ENCODE results near the gene CCR3.

The CCR3 gene

DNA sequence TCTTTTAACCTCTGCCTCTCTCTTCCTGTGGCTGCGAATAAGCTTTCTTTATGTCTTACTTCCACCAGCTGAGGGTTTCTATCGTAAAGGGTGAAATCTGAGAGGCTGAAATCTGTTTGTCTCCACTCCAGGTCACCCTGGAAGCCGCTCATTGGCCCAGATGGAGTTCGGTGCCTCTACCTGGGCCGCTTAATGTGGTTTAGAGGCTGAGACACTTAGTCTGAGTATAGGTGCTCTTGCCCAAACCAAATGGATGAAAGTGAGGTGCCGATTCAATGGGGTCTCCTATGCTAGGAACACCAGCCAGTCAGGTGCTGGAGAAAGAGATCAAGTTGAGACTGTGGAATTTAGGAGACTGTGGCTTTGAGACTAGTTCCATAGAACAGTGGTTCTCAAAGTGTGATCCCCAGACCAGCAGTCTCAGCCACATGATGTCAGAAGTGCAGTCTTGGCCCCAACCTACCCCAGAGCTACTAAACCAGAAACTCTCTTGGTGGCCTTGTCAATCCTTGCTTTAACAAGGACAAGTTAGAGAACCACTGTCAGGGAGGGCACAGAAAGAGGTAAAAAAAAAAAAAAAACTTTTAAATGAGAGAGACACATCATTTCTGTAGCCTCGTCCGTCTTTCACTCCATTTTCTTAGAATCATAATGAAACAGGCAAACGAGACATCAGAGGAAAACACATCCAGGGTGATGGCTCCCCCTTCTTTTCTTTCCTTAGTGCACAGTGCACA lies 56.8 kb downstream of the CCR3 start:
- no peak for DNase-seq (ENCODE audit: low spot score)

DNA sequence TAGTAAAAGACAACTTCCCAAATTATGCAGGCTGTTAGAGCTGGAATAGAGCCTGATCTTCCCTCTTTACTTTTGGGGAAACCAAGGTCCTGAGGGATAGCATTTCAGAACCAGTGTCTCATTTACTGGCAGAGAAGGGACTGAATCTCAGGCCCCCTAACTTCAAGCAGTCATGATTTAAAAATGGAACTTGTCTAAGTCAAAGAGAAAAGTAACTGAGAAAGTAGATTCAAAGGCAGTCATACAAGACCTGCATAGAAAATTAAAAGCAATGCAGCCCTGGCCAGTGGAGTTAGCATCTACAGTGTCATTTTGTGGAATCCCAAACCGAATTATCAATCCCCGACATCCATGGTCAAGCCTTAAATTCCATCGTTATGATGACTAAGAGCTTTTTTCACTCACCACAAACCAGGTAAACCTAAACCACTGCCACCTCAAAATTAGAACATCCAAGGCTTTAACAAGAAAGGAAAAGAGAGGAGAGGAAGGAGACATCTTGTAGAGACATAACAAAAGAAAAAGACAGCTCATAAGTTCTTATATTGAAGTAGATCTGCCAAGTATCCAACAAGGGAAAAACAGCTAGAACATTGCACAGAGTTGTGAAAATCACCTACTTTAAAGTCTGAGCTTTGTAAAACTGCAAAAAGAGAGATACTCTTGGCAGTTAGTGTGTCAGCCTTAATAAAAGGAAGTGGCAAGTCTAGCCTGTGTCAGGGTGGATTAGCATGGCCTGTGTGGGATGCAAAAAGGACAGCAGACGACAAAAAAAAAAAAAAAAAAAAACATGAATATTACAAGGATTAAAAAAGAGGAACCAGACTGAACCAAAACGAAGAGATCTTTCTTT lies 57.6 kb downstream of the CCR3 start:
- DNase-seq (ENCODE audit: low spot score): no peak

DNA sequence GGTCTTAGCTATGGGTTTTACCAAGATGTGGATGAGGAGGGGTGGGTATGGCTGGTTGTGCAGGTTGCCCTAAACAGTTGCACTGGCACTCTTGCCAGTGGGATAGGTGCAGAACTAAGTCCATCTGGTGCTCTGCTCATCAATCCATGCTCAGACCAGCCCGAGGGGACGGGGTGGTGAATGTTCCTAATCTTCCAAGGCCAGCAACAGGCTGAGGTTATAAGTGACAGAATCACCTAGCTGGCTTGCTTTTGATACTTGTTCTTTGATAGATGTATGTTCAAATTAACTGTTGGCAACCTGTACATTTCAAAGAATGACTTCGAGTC lies 58.2 kb downstream of the CCR3 start:
- DNase-seq (ENCODE audit: low spot score): no peak

DNA sequence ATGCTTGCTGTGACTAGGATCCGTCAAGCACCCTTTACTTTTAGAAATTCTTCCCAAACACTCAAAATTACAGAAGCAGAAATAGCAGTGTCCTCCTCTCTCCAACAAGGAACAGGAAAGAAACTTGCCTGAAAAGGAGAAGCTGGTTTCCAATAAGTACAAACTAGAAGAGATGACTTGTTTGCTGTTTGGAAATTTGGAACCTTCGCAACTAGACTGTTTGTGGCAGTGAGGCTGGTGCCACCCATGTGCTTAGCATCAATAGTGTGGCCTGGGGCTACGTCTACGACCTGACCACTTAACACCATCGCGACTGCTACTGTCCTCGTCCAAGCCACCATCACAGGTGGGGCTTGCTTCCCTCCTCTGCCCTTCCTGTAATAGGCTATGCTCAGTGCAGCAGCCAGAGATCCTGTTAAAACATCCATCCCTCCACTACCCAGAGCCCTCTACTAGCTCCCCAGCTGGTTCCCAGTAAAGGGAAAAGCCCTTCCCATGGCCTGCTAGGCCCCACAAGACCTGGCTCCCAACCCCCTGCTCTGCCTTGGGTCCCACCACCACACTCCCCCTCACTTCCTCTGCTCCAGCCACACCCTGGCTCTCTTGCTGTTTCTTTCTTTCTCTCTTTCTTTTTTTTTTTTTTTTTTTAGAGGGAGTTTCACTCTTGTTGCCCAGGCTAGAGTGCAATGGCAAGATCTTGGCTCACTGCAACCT lies 59.0 kb downstream of the CCR3 start:
- no peak for DNase-seq (ENCODE audit: low spot score)

DNA sequence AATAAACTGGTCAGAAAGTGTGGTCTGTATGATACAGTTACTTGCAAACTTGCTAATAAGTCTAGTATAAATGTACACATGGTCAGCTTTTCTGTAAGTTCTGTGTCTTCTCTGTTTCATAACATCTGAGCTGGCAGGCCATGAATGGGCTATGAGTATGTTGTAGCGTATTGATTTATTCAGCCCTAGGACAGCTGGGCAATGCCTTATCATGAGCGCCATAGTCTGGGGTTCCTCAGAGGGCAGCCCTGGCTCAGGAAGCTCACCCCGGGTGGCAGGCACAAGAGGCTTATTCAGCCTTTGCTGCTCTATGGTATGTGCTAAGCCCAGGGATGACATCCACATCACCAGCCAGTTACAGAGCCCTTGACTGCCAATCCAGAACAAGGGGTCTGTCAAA lies 61.0 kb downstream of the CCR3 start:
- DNase-seq (ENCODE audit: low spot score): no peak

DNA sequence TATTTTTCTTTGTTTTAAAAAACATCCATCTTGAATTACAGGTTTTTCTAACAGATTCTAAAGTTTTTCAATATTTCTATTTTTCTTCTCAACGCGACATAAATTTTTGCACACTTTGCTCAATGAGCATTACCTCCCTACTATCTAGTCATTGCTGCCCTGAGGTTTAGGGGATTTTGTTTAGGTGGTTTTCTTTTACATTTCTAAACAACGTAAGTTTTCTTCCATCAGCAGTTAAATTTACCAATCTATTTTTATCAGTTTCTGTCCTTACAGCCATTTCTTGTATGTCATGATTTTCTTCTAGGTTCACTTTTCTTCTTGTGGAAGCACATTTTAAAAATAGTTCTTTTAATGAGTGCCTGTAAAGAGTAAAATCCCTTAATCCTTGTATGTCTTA lies 62.5 kb downstream of the CCR3 start:
- no peak for DNase-seq (ENCODE audit: low spot score)

DNA sequence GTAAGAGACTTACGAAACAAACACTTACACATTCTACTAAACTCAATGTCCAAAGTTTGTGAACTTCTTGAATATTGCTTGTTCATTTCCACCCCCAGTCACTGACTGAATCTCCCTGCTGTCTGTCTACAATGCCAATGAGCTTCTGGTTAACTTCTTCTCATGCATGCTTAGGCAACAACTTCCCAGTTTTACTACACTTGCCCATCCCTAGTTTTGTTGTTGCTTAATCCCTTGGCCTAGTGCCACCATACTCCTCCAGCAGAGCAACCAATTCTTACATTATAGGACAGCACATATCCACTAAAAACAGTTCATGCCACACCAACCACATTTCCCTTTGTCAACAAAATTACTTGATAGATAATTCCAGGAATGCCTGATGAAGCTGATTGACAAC lies 70.7 kb downstream of the CCR3 start:
- peak; percentile 42 for DNase-seq (ENCODE audit: low spot score)

DNA sequence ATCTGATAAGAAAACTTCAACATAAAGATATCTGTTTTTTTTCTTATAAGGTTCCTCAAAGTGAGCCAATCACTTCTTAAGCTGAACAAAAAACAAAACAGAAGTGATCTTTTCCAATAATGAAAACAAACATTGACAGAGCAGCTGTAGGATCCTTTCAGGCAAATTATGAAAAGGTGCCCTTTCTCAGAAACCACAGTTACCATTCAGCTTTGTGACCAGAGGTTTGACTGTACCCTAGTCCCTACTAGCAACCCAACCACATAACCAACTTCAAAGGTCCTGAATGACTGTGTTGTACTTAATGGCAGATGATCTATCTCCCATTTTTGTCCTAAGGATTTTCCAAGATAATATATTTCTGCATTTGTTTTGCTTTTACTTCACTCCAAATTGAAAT lies 72.3 kb downstream of the CCR3 start:
- DNase-seq (ENCODE audit: low spot score): no peak

DNA sequence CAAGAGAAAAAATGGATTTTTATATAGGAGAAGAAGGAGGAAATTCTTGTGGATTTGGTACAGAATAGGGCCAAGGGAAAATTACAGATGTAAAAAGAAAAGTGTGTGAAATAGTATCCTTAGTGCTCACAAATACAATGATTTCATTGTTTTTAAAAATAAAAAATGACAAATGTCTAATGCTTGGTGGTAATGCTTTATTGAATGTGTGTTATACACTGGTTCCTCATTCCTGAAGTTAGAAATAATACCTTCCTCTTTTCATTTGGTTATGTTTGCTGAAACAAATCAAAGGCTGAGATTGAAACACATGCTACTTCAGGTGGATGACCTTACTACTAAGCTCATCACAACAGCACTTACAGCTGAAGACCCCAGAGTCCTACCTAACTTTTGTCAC lies 73.9 kb downstream of the CCR3 start:
- no peak for DNase-seq (ENCODE audit: low spot score)
